Body of pancreas (tissue), 4 donors: Measurements from ENCODE around the gene HOXD4. TPM values are rescaled to one million over a fixed set of nuclear protein-coding genes. Genes with fewer than 3 reads are reported as not detected.

Source experiments
- ATAC-seq: fragments of 150-250 bp; one replicate; pipeline ENCODE4 v1.9.1; 2016
- DNase-seq, 4 donors: peaks; one replicate each; pipeline ENCODE4 v3.0.0-alpha.2; 2019
- H3K27ac ChIP-seq, 4 donors: fragments of 200-600 bp; sonication (generic); 1 replicate in 3 of 4; 2 replicates in 1 of 4; pipeline versions ENCODE4 v1.5.1 to v1.6.1; 2016 to 2019; ENCODE audit warnings: mild to moderate bottlenecking in 1 of 4, mixed read lengths in 1 of 4, moderate library complexity in 1 of 4
- H3K27me3 ChIP-seq, 2 donors: fragments of 200-600 bp; sonication (generic); one replicate each; pipeline ENCODE4 v1.6.0; 2016; ENCODE audit warnings: mild to moderate bottlenecking in 1 of 2
- H3K36me3 ChIP-seq, 2 donors: fragments of 200-600 bp; sonication (generic); replicated peaks in 1 of 2; 2 replicates each; pipeline ENCODE4 v1.5.1; 2016; ENCODE audit warnings: low read depth in 2 of 2; ENCODE audit not compliant: insufficient read depth in 1 of 2
- H3K4me1 ChIP-seq: fragments of 200-600 bp; sonication (generic); one replicate; pipeline ENCODE4 v1.6.0; 2016
- H3K4me3 ChIP-seq, 2 donors: fragments of 200-600 bp; sonication (generic); 1 replicate in 1 of 2; 2 replicates in 1 of 2; pipeline ENCODE4 v1.5.1; 2016 to 2019
- H3K9me3 ChIP-seq, 3 donors: fragments of 200-600 bp; sonication (generic); 1 replicate in 2 of 3; 2 replicates in 1 of 3; pipeline ENCODE4 v1.5.1; 2016
- CTCF ChIP-seq, 7 experiments: fragments of 450-650 bp in 4 of 7; fragments of 200-600 bp in 3 of 7; sonication (generic) in 3 of 7; IDR thresholded peaks; one replicate each; pipeline ENCODE4 v1.5.1; 2016 to 2019; ENCODE audit warnings: antibody characterized with exemption in 7 of 7
- POLR2A ChIP-seq, 3 donors: fragments of 450-650 bp; IDR thresholded peaks; one replicate each; pipeline ENCODE4 v1.6.1; 2016; ENCODE audit warnings: antibody characterized with exemption in 3 of 3, mild to moderate bottlenecking in 2 of 3
- WGBS, 2 donors: methylation state at CpG; one replicate each; pipeline ENCODE4 v1.1.5; 2017; 5-methylcytosine and 5-hydroxymethylcytosine counted together
- intact Hi-C: fragments of 100-400 bp; cut with DNase I; formaldehyde crosslinking; loops from one replicate; pipeline ENCODE4 v1.15.1; 2023
- total RNA-seq, 2 donors: library from RNA; depleted of rRNA; stranded (reverse); fragments of >200 nt; gene quantifications; one replicate each; pipeline ENCODE4 v1.1.0, GENCODE V29; 2016

The HOXD4 gene
- total RNA-seq, 2 donors from 2014 or later: 0.78 TPM; not detected in 1

GRCh38 chr2:176158855-176159662, 7.7 kb downstream of the HOXD4 start:
- H3K36me3 ChIP-seq: no peaks in the 10 kb centered on the region
- WGBS, 2 donors: 7 to 35% methylated on average over 6 to 39 of the region's 39 CpGs
- ATAC-seq: no peak
- peaks cover 0 to 66% of the 10 kb centered on the region in 2 donors for H3K27me3 ChIP-seq
- no peak overlapping the region for H3K4me3 ChIP-seq
- H3K4me1 ChIP-seq: peaks cover 30% of the 10 kb centered on the region
- no peak overlapping the region for H3K27ac ChIP-seq
- no peak for DNase-seq
- no peaks in the 10 kb centered on the region for H3K9me3 ChIP-seq
- no peak for TF ChIP-seq CTCF (IDR thresholded peaks at IDR 0.05)
- intact Hi-C loops: no loop called here

GRCh38 chr2:176159663-176160250, 8.4 kb downstream of the HOXD4 start:
- Histone ChIP-seq H3K9me3 (no peaks in the 10 kb centered on the region), H3K27ac (no peak overlapping the region), H3K4me3 (no peak overlapping the region), H3K27me3 (peaks cover 0 to 67% of the 10 kb centered on the region in 2 donors), H3K4me1 (peaks cover 33% of the 10 kb centered on the region), H3K36me3 (no peaks in the 10 kb centered on the region)
- ATAC-seq (no peak), DNase-seq (no peak)
- WGBS, 2 donors: 5 to 40% methylated on average over 1 to 44 of the region's 44 CpGs
- no peak for TF ChIP-seq CTCF (IDR thresholded peaks at IDR 0.05)
- no peak for TF ChIP-seq POLR2A (IDR thresholded peaks at IDR 0.05)
- intact Hi-C loops: no loop called here

GRCh38 chr2:176160251-176160985, 9.1 kb downstream of the HOXD4 start:
- intact Hi-C loops: no loop called here
- Histone ChIP-seq H3K9me3 (no peaks in the 10 kb centered on the region), H3K36me3 (no peaks in the 10 kb centered on the region), H3K27me3 (peaks cover 0 to 67% of the 10 kb centered on the region in 2 donors), H3K4me3 (no peak overlapping the region), H3K27ac (no peak overlapping the region), H3K4me1 (peaks cover 40% of the 10 kb centered on the region)
- WGBS, 2 donors: 12 to 13% methylated on average over 19 to 50 of the region's 50 CpGs
- DNase-seq: no peak
- no peak for ATAC-seq
- TF ChIP-seq POLR2A (IDR thresholded peaks at IDR 0.05): no peak
- TF ChIP-seq CTCF (IDR thresholded peaks at IDR 0.05): no peak

GRCh38 chr2:176160986-176161824, 9.9 kb downstream of the HOXD4 start:
- H3K4me1 ChIP-seq: peaks cover 41% of the 10 kb centered on the region
- WGBS, 2 donors: 9 to 18% methylated on average over 22 of the region's 22 CpGs
- H3K27me3 ChIP-seq: peaks cover 0 to 67% of the 10 kb centered on the region in 2 donors
- no peak overlapping the region for H3K27ac ChIP-seq
- intact Hi-C loops: no loop called here
- ATAC-seq (no peak), DNase-seq (no peak)
- no peak for TF ChIP-seq POLR2A (IDR thresholded peaks at IDR 0.05)
- no peak for TF ChIP-seq CTCF (IDR thresholded peaks at IDR 0.05)
- H3K4me3 ChIP-seq: no peak overlapping the region
- H3K36me3 ChIP-seq: no peaks in the 10 kb centered on the region
- H3K9me3 ChIP-seq: no peaks in the 10 kb centered on the region
